Skeletal muscle tissue (tissue), 4 donors: ENCODE results near the gene CALHM3. TPM values are rescaled to one million over a fixed set of nuclear protein-coding genes. Genes with fewer than 3 reads are reported as not detected.

Source experiments
- H3K27ac ChIP-seq: one replicate; pipeline ENCODE4 v1.7.0; 2013; ENCODE audit warnings: mild to moderate bottlenecking, low read depth, low read length, inconsistent platforms
- H3K27me3 ChIP-seq, 3 donors: one replicate each; pipeline ENCODE4 v1.7.0; 2013; ENCODE audit warnings: low read length in 3 of 3; ENCODE audit not compliant: control insufficient read depth in 3 of 3, insufficient read depth in 3 of 3
- H3K36me3 ChIP-seq, 3 donors: one replicate each; pipeline ENCODE4 v1.7.0; 2013; ENCODE audit warnings: low read length in 3 of 3; ENCODE audit not compliant: control insufficient read depth in 3 of 3, insufficient read depth in 3 of 3
- H3K4me1 ChIP-seq, 3 donors: one replicate each; pipeline ENCODE4 v1.7.0; 2013; ENCODE audit warnings: low read length in 3 of 3, mild to moderate bottlenecking in 3 of 3; ENCODE audit not compliant: control insufficient read depth in 3 of 3, insufficient read depth in 3 of 3
- H3K4me3 ChIP-seq, 3 donors: one replicate each; pipeline ENCODE4 v1.7.0; 2013; ENCODE audit warnings: low read length in 3 of 3
- H3K9ac ChIP-seq, 3 donors: one replicate each; pipeline ENCODE4 v1.7.0; 2013; ENCODE audit warnings: low read length in 3 of 3, mild to moderate bottlenecking in 3 of 3, moderate library complexity in 2 of 3, low read depth in 1 of 3
- H3K9me3 ChIP-seq, 3 donors: one replicate each; pipeline ENCODE4 v1.7.0; 2013; ENCODE audit warnings: low read length in 3 of 3; ENCODE audit not compliant: control insufficient read depth in 3 of 3
- total RNA-seq: library from RNA; depleted of rRNA; stranded (reverse); fragments of >200 nt; gene quantifications from one replicate; pipeline ENCODE4 v1.2.3, GENCODE V29; 2014
- donor health status: Osteomylitis.

Gene CALHM3
- total RNA-seq, 1 donor from 2014 or later = not detected

DNA sequence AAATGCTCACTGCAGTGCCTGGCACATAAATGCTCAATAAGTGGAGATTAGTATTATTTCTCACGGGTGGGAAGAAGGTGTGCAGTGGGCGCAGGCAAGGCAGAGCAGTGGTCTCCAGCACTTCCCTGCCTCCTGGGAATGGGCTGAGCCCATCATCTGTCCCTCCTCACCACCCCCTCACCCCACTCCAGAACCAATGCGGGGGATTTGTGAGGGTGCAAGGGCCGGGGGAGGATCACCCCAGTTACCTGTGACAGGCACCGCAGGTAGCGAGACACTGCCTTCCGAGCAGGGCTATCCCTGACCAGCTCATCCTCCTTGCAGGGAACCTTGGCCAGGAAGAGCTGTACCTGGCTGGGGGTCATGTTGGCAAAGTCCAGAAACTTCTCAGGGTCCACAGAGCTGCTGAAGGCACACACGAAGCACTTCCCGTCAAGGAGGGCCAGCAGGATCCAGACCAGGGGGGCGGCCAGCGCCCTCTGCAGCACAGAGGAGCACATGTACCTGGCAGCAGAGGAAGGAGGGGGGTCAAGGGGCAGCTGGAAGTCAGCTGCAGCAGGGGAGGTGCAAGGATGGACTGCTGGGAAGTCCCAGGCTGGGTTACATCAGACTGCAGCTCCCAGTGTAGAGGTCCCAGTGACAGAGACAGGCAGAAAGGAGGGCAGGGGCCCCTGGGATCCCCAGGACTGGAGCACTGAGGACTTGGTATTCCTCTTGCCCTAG, 2.8 kb downstream of the CALHM3 start:
- Histone ChIP-seq H3K27me3 (no peaks in the 10 kb centered on the region), H3K9me3 (no peaks in the 10 kb centered on the region)

DNA sequence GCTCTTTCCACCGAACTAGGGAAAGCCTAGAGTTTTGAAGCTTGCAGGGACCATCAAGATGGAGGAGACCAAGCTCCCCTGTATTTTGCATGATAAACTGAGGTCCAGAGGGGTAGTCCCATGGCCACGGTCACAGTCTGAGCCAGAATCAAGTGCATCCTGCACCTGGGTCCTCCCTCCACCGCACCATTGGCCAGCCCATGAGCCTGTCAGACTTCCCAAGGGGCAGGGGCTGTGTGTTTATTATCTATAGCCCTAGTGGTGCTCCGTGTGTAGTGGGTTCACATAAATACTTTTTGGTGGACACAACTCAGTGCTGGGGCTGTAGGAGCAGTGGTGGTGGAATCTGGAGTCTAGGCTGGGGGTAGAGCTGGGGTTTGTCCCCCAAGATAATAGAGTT, 3.6 kb downstream of the CALHM3 start:
- H3K9ac ChIP-seq = no peak overlapping the region
- no peaks in the 10 kb centered on the region for H3K36me3 ChIP-seq
- peaks cover 0 to 6% (median 0%) of the 10 kb centered on the region in 3 donors for H3K27me3 ChIP-seq
- peaks cover 2 to 7% (median 5%) of the 10 kb centered on the region in 3 donors for H3K4me1 ChIP-seq
- no peak overlapping the region for H3K4me3 ChIP-seq
- H3K9me3 ChIP-seq = no peaks in the 10 kb centered on the region
- H3K27ac ChIP-seq = no peak overlapping the region

More for the DNA sequence above, 2.8 kb downstream of the CALHM3 start:
- Histone ChIP-seq H3K4me3 (no peak overlapping the region), H3K27ac (no peak overlapping the region), H3K36me3 (no peaks in the 10 kb centered on the region), H3K9ac (no peak overlapping the region), H3K4me1 (peaks cover 0 to 6% (median 5%) of the 10 kb centered on the region in 3 donors)

DNA sequence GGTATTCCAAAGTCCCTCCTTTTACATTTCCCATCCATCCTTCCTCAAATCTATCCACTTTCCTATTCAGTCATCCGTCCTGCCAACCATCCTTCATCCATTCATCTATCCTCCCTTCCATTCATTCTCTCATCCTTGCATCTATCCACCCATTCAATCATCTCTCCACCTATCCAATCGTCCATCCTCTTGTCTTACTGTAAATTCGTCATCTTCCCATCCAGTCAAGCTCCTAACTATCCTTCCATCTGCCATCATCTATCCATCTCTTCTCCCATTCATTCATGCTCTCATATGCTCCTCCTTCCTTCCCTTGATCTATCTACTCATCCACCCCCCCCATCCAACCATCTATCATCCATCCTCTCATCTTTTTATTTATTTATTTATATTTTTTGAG, 5.0 kb downstream of the CALHM3 start:
- Histone ChIP-seq H3K9ac (no peak overlapping the region), H3K4me3 (no peak overlapping the region), H3K36me3 (no peaks in the 10 kb centered on the region), H3K27ac (no peak overlapping the region), H3K9me3 (no peaks in the 10 kb centered on the region), H3K4me1 (peaks cover 2 to 6% (median 5%) of the 10 kb centered on the region in 3 donors), H3K27me3 (peaks cover 0 to 6% (median 0%) of the 10 kb centered on the region in 3 donors)

DNA sequence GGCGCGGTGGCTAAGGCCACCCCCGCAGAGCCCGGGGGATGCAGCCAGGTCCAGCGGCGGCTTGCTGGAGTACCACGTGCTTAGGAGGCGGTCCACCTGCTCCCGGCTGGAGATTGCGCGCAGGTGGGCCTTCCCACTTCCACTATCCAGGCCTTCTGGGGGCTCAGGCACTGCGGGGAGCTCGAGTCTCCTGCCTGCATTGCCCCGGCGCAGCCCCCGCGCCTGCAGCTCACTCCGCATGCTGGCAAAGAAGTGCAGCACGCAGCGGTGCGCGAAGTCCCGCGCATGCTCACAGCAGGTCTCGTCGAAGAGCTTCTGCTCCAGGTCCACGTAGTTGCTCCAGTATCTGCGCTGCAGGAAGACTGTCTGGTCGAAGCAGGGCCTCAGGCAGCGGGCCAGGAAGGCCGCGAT, 5.8 kb downstream of the CALHM3 start:
- H3K36me3 ChIP-seq = no peaks in the 10 kb centered on the region
- no peaks in the 10 kb centered on the region for H3K9me3 ChIP-seq
- H3K27ac ChIP-seq = no peak overlapping the region

DNA sequence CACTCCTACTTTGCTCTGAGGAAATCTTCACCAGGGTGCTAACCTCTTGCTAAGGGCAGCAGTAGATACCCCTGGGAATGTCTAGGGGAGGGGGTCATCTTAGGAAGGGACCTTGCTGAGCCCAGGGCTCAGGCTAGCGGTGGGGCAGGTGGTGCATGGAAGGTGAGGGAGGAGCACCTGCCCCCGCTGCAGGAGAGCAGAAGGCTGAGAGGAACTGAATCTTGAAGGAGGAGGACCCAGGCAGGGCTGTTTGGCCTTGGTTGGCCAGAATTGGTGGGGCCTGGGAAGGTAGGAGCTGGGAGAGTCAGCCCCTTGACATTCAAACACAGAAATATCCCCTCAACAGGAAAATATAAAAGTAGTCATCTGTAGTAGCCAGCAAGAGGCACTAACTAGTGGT, 7.0 kb downstream of the CALHM3 start:
- Histone ChIP-seq H3K4me1 (peaks cover 2 to 6% (median 5%) of the 10 kb centered on the region in 3 donors), H3K9ac (no peak overlapping the region), H3K9me3 (no peaks in the 10 kb centered on the region), H3K27me3 (peaks cover 0 to 6% (median 0%) of the 10 kb centered on the region in 3 donors), H3K36me3 (no peaks in the 10 kb centered on the region), H3K27ac (no peak overlapping the region), H3K4me3 (no peak overlapping the region)

More for the DNA sequence above, 5.8 kb downstream of the CALHM3 start:
- Histone ChIP-seq H3K27me3 (peaks cover 0 to 6% (median 0%) of the 10 kb centered on the region in 3 donors), H3K4me1 (peaks cover 2 to 6% (median 5%) of the 10 kb centered on the region in 3 donors), H3K4me3 (no peak overlapping the region), H3K9ac (no peak overlapping the region)

DNA sequence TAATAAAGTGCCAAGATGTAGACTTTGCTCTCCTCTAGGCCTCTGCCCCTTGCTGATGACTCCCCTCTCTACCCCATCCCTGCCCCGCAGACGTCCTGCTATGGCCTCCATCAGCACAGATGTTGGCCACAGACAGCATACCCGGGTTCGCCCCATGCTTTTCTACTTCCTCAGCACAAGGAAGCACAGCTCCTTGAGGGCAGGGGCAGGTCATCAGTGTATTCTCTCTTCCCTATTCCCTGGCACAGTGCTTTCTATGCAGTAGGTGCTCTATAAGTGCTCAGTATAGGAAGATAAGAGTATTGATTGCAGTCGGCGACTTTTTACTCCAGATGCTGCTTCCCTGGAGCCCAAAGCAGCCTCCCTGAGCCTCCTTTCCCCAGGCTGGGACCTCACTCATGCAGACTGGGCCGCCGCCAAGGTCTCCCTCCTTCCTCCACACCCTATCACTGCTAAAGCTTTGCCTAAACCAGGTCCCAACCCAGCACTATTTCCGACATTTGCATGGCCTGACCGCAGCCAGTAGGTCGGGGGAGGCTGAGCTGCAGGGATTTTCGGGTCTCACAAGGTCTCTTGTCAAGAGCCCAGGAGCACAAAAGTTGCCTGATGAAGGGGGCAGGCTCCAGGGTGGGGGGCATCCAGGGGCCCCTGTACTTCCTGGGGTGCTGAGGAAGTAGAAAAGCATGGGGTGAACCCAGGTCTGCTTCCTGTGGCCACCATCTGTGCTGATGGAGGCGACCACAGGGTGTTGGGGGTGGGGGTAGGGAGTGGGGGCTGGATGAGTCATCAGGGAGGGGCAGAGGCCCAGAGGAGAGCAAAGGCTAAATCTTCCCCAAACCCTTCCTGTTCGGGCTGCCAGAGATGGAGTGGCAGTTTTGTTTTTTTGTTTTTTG, 8.0 kb downstream of the CALHM3 start:
- no peak overlapping the region for H3K27ac ChIP-seq
- H3K9ac ChIP-seq = no peak overlapping the region
- H3K27me3 ChIP-seq = peaks cover 0 to 6% (median 0%) of the 10 kb centered on the region in 3 donors
- H3K9me3 ChIP-seq = no peaks in the 10 kb centered on the region
- peaks cover 2 to 6% (median 5%) of the 10 kb centered on the region in 3 donors for H3K4me1 ChIP-seq
- H3K36me3 ChIP-seq = no peaks in the 10 kb centered on the region
- no peak overlapping the region for H3K4me3 ChIP-seq

DNA sequence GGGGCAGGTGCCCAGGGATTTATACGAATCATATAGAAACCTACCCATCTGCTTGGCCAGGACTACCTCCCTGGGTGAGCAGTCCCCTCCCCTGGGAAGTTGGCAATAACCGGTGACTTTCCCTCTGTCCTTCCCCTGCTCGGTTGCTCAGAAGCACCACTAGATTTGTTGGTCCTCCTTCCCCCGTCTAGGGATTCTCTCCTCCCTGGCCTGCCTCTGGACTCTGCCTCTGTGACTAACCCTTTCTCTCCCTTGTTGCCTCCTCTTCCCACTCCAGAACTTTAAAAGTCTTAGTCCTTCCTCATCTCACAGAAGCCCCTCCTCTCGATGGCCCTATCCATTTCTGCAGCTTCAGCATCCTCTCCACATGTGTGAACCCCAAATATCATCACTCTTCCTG, 9.8 kb downstream of the CALHM3 start:
- Histone ChIP-seq H3K4me3 (no peak overlapping the region), H3K4me1 (peaks cover 2 to 6% (median 5%) of the 10 kb centered on the region in 3 donors), H3K27me3 (peaks cover 0 to 6% (median 0%) of the 10 kb centered on the region in 3 donors), H3K9ac (no peak overlapping the region), H3K36me3 (no peaks in the 10 kb centered on the region), H3K9me3 (no peaks in the 10 kb centered on the region), H3K27ac (no peak overlapping the region)

DNA sequence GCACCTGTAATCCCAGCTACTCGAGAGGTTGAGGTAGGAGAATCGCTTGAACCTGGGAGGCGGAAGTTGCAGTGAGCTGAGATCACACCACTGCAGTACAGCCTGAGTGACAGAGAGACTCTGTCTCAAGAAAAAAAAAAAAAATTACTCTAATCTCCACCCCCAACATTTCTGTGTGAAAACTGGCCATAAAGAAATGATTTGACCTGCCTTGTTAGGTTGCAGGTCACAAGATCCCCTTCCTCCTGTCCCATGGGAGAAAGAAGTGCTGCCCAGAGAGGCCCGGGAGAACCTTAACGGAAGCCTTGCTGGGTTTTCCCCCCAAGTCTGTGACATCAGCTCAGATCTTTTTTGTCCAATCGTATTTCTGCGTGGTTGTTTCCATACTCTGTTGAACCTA, 11.6 kb downstream of the CALHM3 start:
- no peak overlapping the region for H3K9ac ChIP-seq
- H3K36me3 ChIP-seq = no peaks in the 10 kb centered on the region
- no peak overlapping the region for H3K27ac ChIP-seq
- peaks cover 2 to 6% (median 5%) of the 10 kb centered on the region in 3 donors for H3K4me1 ChIP-seq
- H3K9me3 ChIP-seq = no peaks in the 10 kb centered on the region
- peaks cover 0 to 6% (median 0%) of the 10 kb centered on the region in 3 donors for H3K27me3 ChIP-seq
- H3K4me3 ChIP-seq = no peak overlapping the region

DNA sequence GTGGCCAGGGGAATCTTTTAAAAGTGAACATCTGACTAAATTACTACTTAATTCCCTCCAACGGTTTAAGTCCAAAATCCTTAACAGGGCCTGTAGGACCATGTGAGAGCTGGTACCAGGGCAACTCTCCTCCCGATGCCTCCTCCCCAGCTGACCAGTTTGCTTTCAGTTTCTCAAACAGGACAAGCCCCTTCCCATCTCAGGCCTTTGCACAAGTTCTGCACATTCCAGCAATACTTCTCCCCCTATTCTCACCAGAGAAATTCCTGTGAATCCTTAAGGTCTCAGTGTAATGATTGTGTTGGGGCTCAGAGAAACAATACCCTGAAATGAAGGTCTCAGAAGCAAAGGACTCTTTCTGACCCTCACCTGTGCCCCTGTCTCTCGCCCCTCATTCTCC, 12.3 kb downstream of the CALHM3 start:
- Histone ChIP-seq H3K9ac (no peak overlapping the region), H3K27ac (no peak overlapping the region), H3K36me3 (no peaks in the 10 kb centered on the region), H3K4me3 (no peak overlapping the region), H3K27me3 (peaks cover 0 to 6% (median 0%) of the 10 kb centered on the region in 3 donors), H3K4me1 (peaks cover 2 to 6% (median 3%) of the 10 kb centered on the region in 3 donors), H3K9me3 (no peaks in the 10 kb centered on the region)
